Caco-2 (cell line): ENCODE measurements around the gene ARAP1. TPM values are rescaled to one million over a fixed set of nuclear protein-coding genes. Genes with fewer than 3 reads are reported as not detected.

Experiments
- BruUV-seq: library from RNA; stranded (reverse); fragments of 400-500 nt; replicated peaks from 2 replicates; lab custom pipeline; 2021; lab: Mats Ljungman, UMichigan
- CTCF ChIA-PET: fragments of 300-600 bp; sonication (Branson Sonifier 250); formaldehyde crosslinking; loops from one replicate; lab custom pipeline; 2022; ENCODE audit warnings: antibody characterized with exemption; lab: Charles Lee
- POLR2A ChIA-PET: fragments of 300-600 bp; sonication (Branson Sonifier 250); formaldehyde crosslinking; loops from one replicate; lab custom pipeline; 2022; ENCODE audit warnings: antibody characterized with exemption; lab: Charles Lee
- DNase-seq, 2 experiments: peaks; one replicate each; pipeline versions ENCODE4 v3.0.0 to v3.0.0-alpha.2; 2020 to 2022
- H3K27me3 ChIP-seq: replicated peaks from 2 replicates; pipeline ENCODE4 v1.6.0; 2011; ENCODE audit warnings: low read length; ENCODE audit not compliant: control insufficient read depth, insufficient read depth
- H3K36me3 ChIP-seq: 2 replicates; pipeline ENCODE4 v1.5.1; 2011; ENCODE audit warnings: low read length; ENCODE audit not compliant: control insufficient read depth, insufficient read depth
- H3K4me1 ChIP-seq: fragments of 250-450 bp; sonication (Bioruptor Pico); 2 replicates; pipeline ENCODE4 v1.5.1; 2020; ENCODE audit warnings: mild to moderate bottlenecking
- H3K4me3 ChIP-seq: 2 replicates; pipeline ENCODE4 v1.5.1; 2011; ENCODE audit warnings: low read depth, mild to moderate bottlenecking, control low read depth, low read length
- H3K9me3 ChIP-seq: fragments of 250-450 bp; sonication (Bioruptor Pico); 2 replicates; pipeline ENCODE4 v1.5.1; 2020; ENCODE audit warnings: mild to moderate bottlenecking, moderate library complexity
- H3K27ac Mint-ChIP-seq: one replicate; pipeline ENCODE4 v1.8.0; 2022; ENCODE audit warnings: mixed read lengths; ENCODE audit not compliant: unreplicated experiment
- H3K27me3 Mint-ChIP-seq: one replicate; pipeline ENCODE4 v1.8.0; 2022; ENCODE audit warnings: mixed read lengths; ENCODE audit not compliant: insufficient read depth, unreplicated experiment
- H3K36me3 Mint-ChIP-seq: one replicate; pipeline ENCODE4 v1.8.0; 2022; ENCODE audit warnings: mild to moderate bottlenecking, mixed read lengths; ENCODE audit not compliant: insufficient read depth, unreplicated experiment
- H3K4me1 Mint-ChIP-seq: one replicate; pipeline ENCODE4 v1.8.0; 2022; ENCODE audit warnings: low read depth, mixed read lengths; ENCODE audit not compliant: unreplicated experiment
- H3K4me3 Mint-ChIP-seq: one replicate; pipeline ENCODE4 v1.8.0; 2022; ENCODE audit warnings: mild to moderate bottlenecking, moderate library complexity, mixed read lengths; ENCODE audit not compliant: unreplicated experiment
- H3K9me3 Mint-ChIP-seq: one replicate; pipeline ENCODE4 v1.8.0; 2022; ENCODE audit warnings: mixed read lengths; ENCODE audit not compliant: unreplicated experiment
- intact Hi-C: fragments of 100-400 bp; cut with micrococcal nuclease; formaldehyde crosslinking; loops from one replicate; pipeline ENCODE4 v1.10.0; 2022; ENCODE audit not compliant: unreplicated experiment
- total RNA-seq: library from RNA; stranded (reverse); gene quantifications from 2 replicates; pipeline ENCODE4 v1.2.3, GENCODE V29; 2022
- TF ChIP-seq, protein P1 (sequence below), 2 experiments: fragments of 200-600 bp in 1 of 2; IDR thresholded peaks; 1 replicate in 1 of 2; 2 replicates in 1 of 2; pipeline versions ENCODE4 v1.5.1 to v1.8.0; 2011 to 2022; ENCODE audit warnings: antibody characterized with exemption in 1 of 2, control low read depth in 1 of 2, inconsistent platforms in 1 of 2, low read depth in 1 of 2, low read length in 1 of 2, mild to moderate bottlenecking in 1 of 2, moderate library complexity in 1 of 2; ENCODE audit not compliant: insufficient read depth in 1 of 2, severe bottlenecking in 1 of 2, unreplicated experiment in 1 of 2

ARAP1 gene
- total RNA-seq, 1 experiment from 2014 or later = 87.1 TPM

DNA sequence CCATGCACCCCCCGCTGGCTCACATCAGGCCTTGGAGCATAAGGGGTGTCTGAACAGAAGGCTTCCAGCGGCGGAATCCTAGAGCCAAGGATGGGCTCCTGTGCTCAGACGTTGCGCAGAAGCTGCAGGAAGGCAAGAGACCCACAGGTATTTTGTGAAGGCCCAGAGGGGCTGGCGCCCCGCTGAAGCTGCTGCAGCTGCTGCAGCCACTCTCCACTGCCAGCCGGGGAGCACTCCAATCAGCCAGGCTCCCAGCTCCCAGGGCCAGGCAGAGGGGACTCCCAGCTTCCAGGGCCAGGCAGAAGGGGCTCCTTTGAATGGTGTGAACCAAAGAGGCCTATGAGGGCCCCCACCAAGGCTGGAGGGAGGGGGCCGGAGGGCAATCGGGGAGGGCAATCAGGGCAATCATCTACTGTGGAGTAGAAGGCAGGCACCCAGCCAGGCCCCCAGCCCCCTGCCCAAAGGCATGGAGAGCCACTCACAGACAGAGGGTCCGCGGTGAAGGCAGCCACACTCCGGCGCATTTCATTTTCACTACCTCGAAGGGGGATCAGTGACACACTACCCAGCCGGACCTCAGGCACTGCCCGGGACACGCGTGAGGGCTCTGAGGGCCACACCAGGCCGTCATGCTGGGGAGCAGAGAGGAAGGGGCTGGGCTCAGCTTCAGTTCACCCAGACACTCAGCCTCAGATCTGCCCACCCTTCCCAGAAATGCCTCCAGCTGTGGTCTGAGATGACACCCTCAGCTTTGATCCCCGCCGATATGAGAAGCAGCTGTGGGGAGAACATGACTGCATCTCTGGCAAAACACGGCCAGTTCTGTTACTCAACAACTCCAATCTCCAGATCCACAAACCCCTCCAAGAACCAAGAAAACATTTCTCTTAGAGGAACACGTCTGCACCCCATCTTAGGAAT lies 66.4 kb downstream of the ARAP1 start:
- Mint-ChIP-seq H3K27ac (no peak overlapping the region), H3K36me3 (peaks cover 31% of the 10 kb centered on the region), H3K4me1 (peaks cover 6% of the 10 kb centered on the region), H3K27me3 (no peaks in the 10 kb centered on the region), H3K4me3 (no peak overlapping the region), H3K9me3 (no peaks in the 10 kb centered on the region)
- H3K36me3 ChIP-seq = peaks cover 6% of the 10 kb centered on the region
- CTCF ChIA-PET = interaction anchor here (0.7 to 2.0 kb wide), 4 partner anchors 13 to 100 kb away, joined by 3 to 24 read pairs (median 11); no protein-coding TSS in a partner anchor
- H3K4me1 ChIP-seq = no peaks in the 10 kb centered on the region
- no TSS peak for BruUV-seq
- H3K9me3 ChIP-seq = no peaks in the 10 kb centered on the region
- no peak overlapping the region for H3K4me3 ChIP-seq
- no peak for DNase-seq
- TF ChIP-seq, protein P1, sequence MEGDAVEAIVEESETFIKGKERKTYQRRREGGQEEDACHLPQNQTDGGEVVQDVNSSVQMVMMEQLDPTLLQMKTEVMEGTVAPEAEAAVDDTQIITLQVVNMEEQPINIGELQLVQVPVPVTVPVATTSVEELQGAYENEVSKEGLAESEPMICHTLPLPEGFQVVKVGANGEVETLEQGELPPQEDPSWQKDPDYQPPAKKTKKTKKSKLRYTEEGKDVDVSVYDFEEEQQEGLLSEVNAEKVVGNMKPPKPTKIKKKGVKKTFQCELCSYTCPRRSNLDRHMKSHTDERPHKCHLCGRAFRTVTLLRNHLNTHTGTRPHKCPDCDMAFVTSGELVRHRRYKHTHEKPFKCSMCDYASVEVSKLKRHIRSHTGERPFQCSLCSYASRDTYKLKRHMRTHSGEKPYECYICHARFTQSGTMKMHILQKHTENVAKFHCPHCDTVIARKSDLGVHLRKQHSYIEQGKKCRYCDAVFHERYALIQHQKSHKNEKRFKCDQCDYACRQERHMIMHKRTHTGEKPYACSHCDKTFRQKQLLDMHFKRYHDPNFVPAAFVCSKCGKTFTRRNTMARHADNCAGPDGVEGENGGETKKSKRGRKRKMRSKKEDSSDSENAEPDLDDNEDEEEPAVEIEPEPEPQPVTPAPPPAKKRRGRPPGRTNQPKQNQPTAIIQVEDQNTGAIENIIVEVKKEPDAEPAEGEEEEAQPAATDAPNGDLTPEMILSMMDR (IDR thresholded peaks at IDR 0.05; ENCODE audit: insufficient read depth in 1 of 2, low read depth in 1 of 2, low read length in 1 of 2, severe bottlenecking in 1 of 2, unreplicated experiment in 1 of 2) = no peak
- H3K27me3 ChIP-seq = no peaks in the 10 kb centered on the region
- intact Hi-C loops = no loop called here
- POLR2A ChIA-PET = interaction anchor here (0.6 kb wide), 1 partner anchor 23 kb away, joined by 7 read pairs; no protein-coding TSS in a partner anchor

DNA sequence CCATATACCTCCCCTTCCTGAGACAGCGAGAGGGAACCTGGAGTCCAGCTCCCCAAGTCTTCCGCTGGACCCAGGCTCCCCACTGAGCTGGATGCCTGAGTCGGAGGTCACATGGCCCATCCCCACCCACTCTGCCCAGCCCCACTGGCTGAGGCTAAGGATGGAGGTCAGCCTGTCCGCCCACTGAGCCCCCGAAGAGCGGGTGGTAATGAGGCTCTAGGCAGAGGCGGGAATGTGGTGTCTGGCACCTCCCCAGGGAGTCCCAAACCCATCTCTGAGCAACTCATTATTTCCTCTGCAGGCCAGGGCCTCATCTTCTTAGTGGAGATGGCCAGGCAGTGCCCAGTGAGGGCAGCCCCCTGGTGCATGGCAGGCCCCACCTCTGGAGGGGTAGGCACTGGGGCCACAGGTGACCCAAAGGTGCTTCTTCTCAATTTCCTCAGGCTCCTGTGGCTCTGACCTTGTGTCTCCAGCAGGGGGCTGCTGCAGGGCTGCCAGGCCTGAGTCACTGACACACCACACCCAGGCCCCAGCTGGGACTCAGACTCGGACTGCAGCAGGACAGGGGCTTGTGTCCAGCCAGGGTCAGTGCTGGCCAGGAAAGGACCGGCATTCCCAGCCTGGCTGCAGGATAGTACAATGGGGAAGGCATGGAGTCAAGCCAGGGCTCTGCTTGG lies 67.8 kb downstream of the ARAP1 start:
- CTCF ChIA-PET = interaction anchor here (0.5 to 2.8 kb wide), 49 partner anchors 9 to 736 kb away, joined by 3 to 56 read pairs (median 5); partner anchors contain the start of genes PDE2A and STARD10
- no peaks in the 10 kb centered on the region for H3K27me3 ChIP-seq
- Mint-ChIP-seq H3K4me1 (peaks cover 6% of the 10 kb centered on the region), H3K36me3 (peaks cover 38% of the 10 kb centered on the region), H3K27me3 (peaks cover 6% of the 10 kb centered on the region), H3K9me3 (no peaks in the 10 kb centered on the region), H3K27ac (no peak overlapping the region), H3K4me3 (no peak overlapping the region)
- TF ChIP-seq, protein P1 (IDR thresholded peaks at IDR 0.05; ENCODE audit: insufficient read depth in 1 of 2, low read depth in 1 of 2, low read length in 1 of 2, severe bottlenecking in 1 of 2, unreplicated experiment in 1 of 2) = peak; percentile 92 to 99
- no peaks in the 10 kb centered on the region for H3K4me1 ChIP-seq
- POLR2A ChIA-PET = no interaction called here
- H3K9me3 ChIP-seq = no peaks in the 10 kb centered on the region
- no TSS peak for BruUV-seq
- peak; percentile 87 to 88 for DNase-seq
- H3K36me3 ChIP-seq = peaks cover 3% of the 10 kb centered on the region
- intact Hi-C loops = loop anchor here (1.0 kb wide), 2 partner anchors 99 to 202 kb away; no protein-coding TSS in a partner anchor
- H3K4me3 ChIP-seq = no peak overlapping the region

DNA sequence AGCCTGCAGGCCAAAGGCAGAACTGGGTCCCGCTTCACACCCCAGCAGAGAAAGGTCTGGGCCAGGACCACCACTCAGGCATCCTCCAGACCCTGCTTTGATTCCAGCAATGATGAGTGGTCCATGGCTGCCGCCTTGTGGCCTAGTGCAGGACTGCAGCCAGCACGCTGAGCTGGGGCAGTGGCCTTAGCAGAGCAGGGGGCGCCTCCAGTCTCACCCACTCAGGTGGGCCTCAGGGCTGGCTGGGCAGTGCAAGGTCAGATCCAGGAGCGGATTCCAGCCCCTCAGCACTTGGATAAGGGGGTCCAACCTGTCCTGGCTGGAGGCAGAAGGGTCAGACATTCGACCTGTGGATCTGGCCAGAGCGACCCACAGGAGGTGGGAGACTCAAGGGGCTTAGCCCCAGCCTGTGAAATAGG lies 68.4 kb downstream of the ARAP1 start:
- ChIA-PET CTCF (interaction anchor here (0.5 to 2.8 kb wide), 44 partner anchors 8 to 735 kb away, joined by 3 to 56 read pairs (median 5); partner anchors contain the start of genes PDE2A and STARD10), POLR2A (no interaction called here)
- Mint-ChIP-seq H3K27me3 (peaks cover 9% of the 10 kb centered on the region), H3K4me3 (no peak overlapping the region), H3K9me3 (no peaks in the 10 kb centered on the region), H3K4me1 (peaks cover 6% of the 10 kb centered on the region), H3K27ac (no peak overlapping the region), H3K36me3 (peaks cover 36% of the 10 kb centered on the region)
- Histone ChIP-seq H3K4me1 (no peaks in the 10 kb centered on the region), H3K4me3 (no peak overlapping the region), H3K36me3 (peaks cover 3% of the 10 kb centered on the region), H3K27me3 (no peaks in the 10 kb centered on the region), H3K9me3 (no peaks in the 10 kb centered on the region)
- intact Hi-C loops = loop anchor here (1.0 kb wide), 3 partner anchors 98 to 212 kb away; no protein-coding TSS in a partner anchor
- no TSS peak for BruUV-seq
- TF ChIP-seq, protein P1 (IDR thresholded peaks at IDR 0.05; ENCODE audit: insufficient read depth in 1 of 2, low read depth in 1 of 2, low read length in 1 of 2, severe bottlenecking in 1 of 2, unreplicated experiment in 1 of 2) = peak; percentile 99
- peak; percentile 76 to 89 for DNase-seq
